Activated T-helper 1 cell treated with anti-CD3 and anti-CD28 coated beads, Interleukin-12 subunit alpha, Interleukin-12 subunit beta, Interleukin-2, Interleukin-4 antibody, amounts not matched to agents 30 ng/mL and 10 ng/mL and 1 ng/mL, durations not matched to agents 14 hours and 24 hours and 36 hours (primary cell): ENCODE results near the gene EIF3K. TPM values are rescaled to one million over a fixed set of nuclear protein-coding genes. Genes with fewer than 3 reads are reported as not detected.

ENCODE experiments used
- DNase-seq: peaks from one replicate; pipeline ENCODE4 v3.0.0; 2021; ENCODE audit warnings: low spot score
- H3K27ac Mint-ChIP-seq: one replicate; pipeline ENCODE4 v1.8.0; 2021; ENCODE audit warnings: mild to moderate bottlenecking, mixed read lengths
- H3K27me3 Mint-ChIP-seq: one replicate; pipeline ENCODE4 v1.8.0; 2022; ENCODE audit warnings: mild to moderate bottlenecking, moderate library complexity, mixed read lengths; ENCODE audit not compliant: insufficient read depth
- H3K36me3 Mint-ChIP-seq: one replicate; pipeline ENCODE4 v1.8.0; 2021; ENCODE audit warnings: low read depth, mixed read lengths
- H3K4me1 Mint-ChIP-seq: one replicate; pipeline ENCODE4 v1.8.0; 2021; ENCODE audit warnings: low read depth, mixed read lengths
- H3K4me3 Mint-ChIP-seq: one replicate; pipeline ENCODE4 v1.8.0; 2021; ENCODE audit warnings: mild to moderate bottlenecking, moderate library complexity, mixed read lengths
- H3K9me3 Mint-ChIP-seq: one replicate; pipeline ENCODE4 v1.8.0; 2021; ENCODE audit warnings: mixed read lengths
- intact Hi-C: fragments of 100-400 bp; cut with micrococcal nuclease; formaldehyde crosslinking; loops from one replicate; pipeline ENCODE4 v1.15.1; 2024
- total RNA-seq: library from RNA; stranded (reverse); gene quantifications from 2 replicates; pipeline ENCODE4 v1.2.3, GENCODE V29; 2022

Gene EIF3K
- total RNA-seq, 1 donor from 2014 or later = 326 TPM

GRCh38 chr19:38667661-38668171, 48.7 kb downstream of the EIF3K start:
- H3K36me3 Mint-ChIP-seq = peaks cover 8% of the 10 kb centered on the region
- H3K4me3 Mint-ChIP-seq = no peak overlapping the region
- H3K4me1 Mint-ChIP-seq = peaks cover 78% of the 10 kb centered on the region
- intact Hi-C loops = no loop called here
- H3K9me3 Mint-ChIP-seq = no peaks in the 10 kb centered on the region
- H3K27me3 Mint-ChIP-seq = no peaks in the 10 kb centered on the region
- no peak overlapping the region for H3K27ac Mint-ChIP-seq
- no peak for DNase-seq

GRCh38 chr19:38669552-38669951, 50.6 kb downstream of the EIF3K start:
- Mint-ChIP-seq H3K27ac (peak overlapping the region; percentile 58), H3K36me3 (peaks cover 12% of the 10 kb centered on the region), H3K27me3 (no peaks in the 10 kb centered on the region), H3K9me3 (no peaks in the 10 kb centered on the region), H3K4me1 (peaks cover 78% of the 10 kb centered on the region), H3K4me3 (peak overlapping the region; percentile 41)
- intact Hi-C loops = no loop called here
- no peak for DNase-seq

- H3K4me1 Mint-ChIP-seq = peaks cover 80% of the 10 kb centered on the region
- no peak overlapping the region for H3K27ac Mint-ChIP-seq
- no peak for DNase-seq
- no peaks in the 10 kb centered on the region for H3K9me3 Mint-ChIP-seq
- intact Hi-C loops = no loop called here
- no peaks in the 10 kb centered on the region for H3K27me3 Mint-ChIP-seq
- peaks cover 12% of the 10 kb centered on the region for H3K36me3 Mint-ChIP-seq
- H3K4me3 Mint-ChIP-seq = no peak overlapping the region
These were observed 52.0 kb downstream of the EIF3K start for GRCh38 chr19:38670921-38671398.

GRCh38 chr19:38671654-38672053, 52.7 kb downstream of the EIF3K start:
- intact Hi-C loops = no loop called here
- peaks cover 80% of the 10 kb centered on the region for H3K4me1 Mint-ChIP-seq

GRCh38 chr19:38673030-38673429, 54.0 kb downstream of the EIF3K start:
- no peak overlapping the region for H3K27ac Mint-ChIP-seq
- H3K27me3 Mint-ChIP-seq = no peaks in the 10 kb centered on the region
- intact Hi-C loops = no loop called here
- H3K9me3 Mint-ChIP-seq = no peaks in the 10 kb centered on the region
- H3K4me3 Mint-ChIP-seq = no peak overlapping the region
- peaks cover 80% of the 10 kb centered on the region for H3K4me1 Mint-ChIP-seq
- peaks cover 12% of the 10 kb centered on the region for H3K36me3 Mint-ChIP-seq
- DNase-seq = no peak

More at GRCh38 chr19:38671654-38672053, 52.7 kb downstream of the EIF3K start:
- no peak overlapping the region for H3K27ac Mint-ChIP-seq
- H3K9me3 Mint-ChIP-seq = no peaks in the 10 kb centered on the region
- no peak overlapping the region for H3K4me3 Mint-ChIP-seq
- peaks cover 12% of the 10 kb centered on the region for H3K36me3 Mint-ChIP-seq
- DNase-seq = no peak
- no peaks in the 10 kb centered on the region for H3K27me3 Mint-ChIP-seq

- H3K27me3 Mint-ChIP-seq = no peaks in the 10 kb centered on the region
- intact Hi-C loops = no loop called here
- H3K36me3 Mint-ChIP-seq = peaks cover 14% of the 10 kb centered on the region
- no peaks in the 10 kb centered on the region for H3K9me3 Mint-ChIP-seq
- H3K4me3 Mint-ChIP-seq = no peak overlapping the region
- no peak for DNase-seq
- H3K27ac Mint-ChIP-seq = no peak overlapping the region
- H3K4me1 Mint-ChIP-seq = peaks cover 80% of the 10 kb centered on the region
These were observed 55.6 kb downstream of the EIF3K start for GRCh38 chr19:38674388-38675171.

GRCh38 chr19:38675611-38676010, 56.6 kb downstream of the EIF3K start:
- intact Hi-C loops = no loop called here
- Mint-ChIP-seq H3K27me3 (no peaks in the 10 kb centered on the region), H3K4me1 (peaks cover 81% of the 10 kb centered on the region), H3K27ac (no peak overlapping the region), H3K9me3 (no peaks in the 10 kb centered on the region), H3K36me3 (peaks cover 16% of the 10 kb centered on the region), H3K4me3 (no peak overlapping the region)
- DNase-seq = no peak

- Mint-ChIP-seq H3K27me3 (no peaks in the 10 kb centered on the region), H3K9me3 (no peaks in the 10 kb centered on the region), H3K27ac (no peak overlapping the region), H3K4me1 (peaks cover 82% of the 10 kb centered on the region), H3K36me3 (peaks cover 13% of the 10 kb centered on the region), H3K4me3 (no peak overlapping the region)
- DNase-seq = no peak
- intact Hi-C loops = no loop called here
These were observed 57.3 kb downstream of the EIF3K start for GRCh38 chr19:38676023-38676877.

GRCh38 chr19:38676878-38677646, 58.1 kb downstream of the EIF3K start:
- Mint-ChIP-seq H3K36me3 (peaks cover 17% of the 10 kb centered on the region), H3K27ac (peak overlapping the region; percentile 0), H3K4me3 (no peak overlapping the region), H3K27me3 (no peaks in the 10 kb centered on the region), H3K4me1 (peaks cover 81% of the 10 kb centered on the region), H3K9me3 (no peaks in the 10 kb centered on the region)
- DNase-seq = no peak
- intact Hi-C loops = no loop called here

GRCh38 chr19:38678217-38678890, 59.4 kb downstream of the EIF3K start:
- Mint-ChIP-seq H3K27ac (peak overlapping the region; percentile 48), H3K27me3 (no peaks in the 10 kb centered on the region), H3K4me1 (peaks cover 94% of the 10 kb centered on the region), H3K36me3 (peaks cover 23% of the 10 kb centered on the region), H3K4me3 (no peak overlapping the region), H3K9me3 (peaks cover 4% of the 10 kb centered on the region)
- no peak for DNase-seq
- intact Hi-C loops = no loop called here

- Mint-ChIP-seq H3K36me3 (peaks cover 21% of the 10 kb centered on the region), H3K4me3 (no peak overlapping the region), H3K27me3 (no peaks in the 10 kb centered on the region), H3K27ac (no peak overlapping the region), H3K4me1 (peaks cover 98% of the 10 kb centered on the region), H3K9me3 (peaks cover 4% of the 10 kb centered on the region)
- intact Hi-C loops = no loop called here
- no peak for DNase-seq
These were observed 60.0 kb downstream of the EIF3K start for GRCh38 chr19:38678891-38679494.

GRCh38 chr19:38679839-38680238, 60.9 kb downstream of the EIF3K start:
- no peak overlapping the region for H3K4me3 Mint-ChIP-seq
- intact Hi-C loops = loop anchor here (5.0 kb wide), 1 partner anchor 33 kb away; the partner anchor contains the start of gene ACTN4
- H3K9me3 Mint-ChIP-seq = peaks cover 4% of the 10 kb centered on the region
- H3K27ac Mint-ChIP-seq = peak overlapping the region; percentile 42
- H3K4me1 Mint-ChIP-seq = peaks cover 97% of the 10 kb centered on the region
- no peak for DNase-seq
- H3K27me3 Mint-ChIP-seq = no peaks in the 10 kb centered on the region
- peaks cover 19% of the 10 kb centered on the region for H3K36me3 Mint-ChIP-seq
